ENCODE data around the gene PLEKHG5.

DNA sequence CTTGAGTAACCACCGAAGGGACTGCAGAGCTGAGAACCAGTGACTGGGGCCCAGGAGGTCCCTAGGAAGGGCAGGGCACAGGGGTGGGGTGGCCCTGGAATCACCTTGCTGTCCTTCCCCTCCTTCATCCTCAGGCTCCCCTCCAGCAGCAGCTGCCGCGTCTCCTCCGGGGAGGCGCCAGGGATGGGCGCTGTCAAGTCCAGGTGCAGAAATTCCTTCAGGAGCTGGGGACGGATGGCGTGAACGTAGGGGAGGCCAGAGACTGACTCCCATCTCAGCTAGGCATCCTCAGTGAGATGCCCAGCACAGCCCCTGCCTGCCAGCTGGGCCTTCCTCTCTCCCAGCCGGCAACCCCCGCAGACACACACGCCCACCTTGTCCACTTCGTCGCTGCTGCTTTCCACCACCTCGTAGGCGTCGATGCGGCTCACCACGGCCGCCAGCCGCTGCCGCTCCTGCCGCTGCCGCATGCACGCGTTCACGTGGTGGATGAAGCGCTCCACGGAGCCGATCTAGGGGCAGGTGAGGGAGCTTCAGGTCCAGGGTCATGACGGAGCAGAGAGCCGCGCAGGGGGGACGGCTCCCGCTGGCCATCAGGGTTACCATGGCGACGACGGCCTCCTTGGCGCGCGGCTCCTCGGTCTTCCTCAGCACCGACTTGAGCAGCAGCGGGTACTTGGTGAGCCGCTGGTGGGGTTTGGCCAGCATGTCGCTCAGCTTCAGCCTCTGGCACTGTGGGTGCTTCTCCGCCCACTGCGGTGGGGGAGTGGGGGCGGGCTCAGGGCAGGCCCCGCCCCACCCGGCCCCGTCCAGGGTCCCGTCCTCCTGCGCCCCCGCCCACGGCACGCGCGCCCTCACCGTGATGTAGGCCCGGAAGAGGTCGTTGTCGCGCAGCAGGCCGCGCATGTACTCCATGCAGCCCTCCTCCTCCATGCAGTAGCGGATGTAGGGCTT is 21.1 kb downstream of the PLEKHG5 start:
- no peak for TF ChIP-seq HDGF (IDR thresholded peaks at IDR 0.05; ENCODE audit: borderline replicate concordance)
- no peak for TF ChIP-seq NFRKB (IDR thresholded peaks at IDR 0.05)
- no peak for TF ChIP-seq ELF4 (IDR thresholded peaks at IDR 0.05)
- no peak for TF ChIP-seq LEF1 (IDR thresholded peaks at IDR 0.05; ENCODE audit: borderline replicate concordance)
- TF ChIP-seq FOXA1 (IDR thresholded peaks at IDR 0.05) = no peak
- no peak for TF ChIP-seq BHLHE40 (IDR thresholded peaks at IDR 0.05; ENCODE audit: borderline replicate concordance)
- no peak for TF ChIP-seq SUZ12 (IDR thresholded peaks at IDR 0.05)
- no peak for TF ChIP-seq FOXM1 (IDR thresholded peaks at IDR 0.05; ENCODE audit: borderline replicate concordance)
- no peak for TF ChIP-seq SP1 (IDR thresholded peaks at IDR 0.05)
- no peak for TF ChIP-seq L3MBTL2 (conservative IDR thresholded peaks at IDR 0.05)
- no peak for TF ChIP-seq CTBP1 (IDR thresholded peaks at IDR 0.05; ENCODE audit: borderline replicate concordance)
- no peak for TF ChIP-seq ZNF384 (IDR thresholded peaks at IDR 0.05)
- no peak for TF ChIP-seq FOXK2 (IDR thresholded peaks at IDR 0.05)
- TF ChIP-seq ARNT (IDR thresholded peaks at IDR 0.05) = no peak

Measured in HEK293T (cell line).